WTC11 (cell line): ENCODE data around the gene IL27RA. TPM values are rescaled to one million over a fixed set of nuclear protein-coding genes. Genes with fewer than 3 reads are reported as not detected.

Experiments
- ATAC-seq: fragments of 200-7000 bp; cut with Tn5 transposase; 2 replicates; pipeline ENCODE4 v1.10.0; 2021; ENCODE audit warnings: mild to moderate bottlenecking, moderate library complexity
- CTCF ChIA-PET: fragments of 300-600 bp; sonication (Branson Sonifier 250); formaldehyde crosslinking; loops from one replicate; lab custom pipeline; 2021; ENCODE audit warnings: antibody characterized with exemption; lab: Charles Lee
- POLR2A ChIA-PET: fragments of 350-600 bp; sonication (Branson Sonifier 250); formaldehyde crosslinking; loops from one replicate; lab custom pipeline; 2021; ENCODE audit warnings: antibody characterized with exemption; lab: Charles Lee
- DNase-seq: peaks from one replicate; pipeline ENCODE4 v3.0.0; 2021; ENCODE audit warnings: low spot score
- H3K27ac Mint-ChIP-seq: 2 replicates; pipeline ENCODE4 v1.8.0; 2021; ENCODE audit warnings: mixed read lengths
- H3K27me3 Mint-ChIP-seq: 2 replicates; pipeline ENCODE4 v1.8.0; 2021; ENCODE audit warnings: low read depth, mild to moderate bottlenecking, moderate library complexity, mixed read lengths
- H3K36me3 Mint-ChIP-seq: 2 replicates; pipeline ENCODE4 v1.8.0; 2021; ENCODE audit warnings: mixed read lengths
- H3K4me1 Mint-ChIP-seq: 2 replicates; pipeline ENCODE4 v1.8.0; 2022; ENCODE audit warnings: mixed read lengths
- H3K4me3 Mint-ChIP-seq: 2 replicates; pipeline ENCODE4 v1.8.0; 2021; ENCODE audit warnings: mild to moderate bottlenecking, moderate library complexity, mixed read lengths
- H3K9me3 Mint-ChIP-seq: 2 replicates; pipeline ENCODE4 v1.8.0; 2021; ENCODE audit warnings: mixed read lengths
- ARID4B ChIP-seq: sonication (generic); formaldehyde crosslinking; IDR thresholded peaks from 2 replicates; pipeline ENCODE4 v1.8.0; 2023; ENCODE audit warnings: missing genetic modification reagents, mild to moderate bottlenecking, borderline replicate concordance
- ATF6 ChIP-seq: sonication (generic); formaldehyde crosslinking; IDR thresholded peaks from 2 replicates; pipeline ENCODE4 v1.8.1; 2023; ENCODE audit warnings: mild to moderate bottlenecking, missing genetic modification reagents
- CREM ChIP-seq: sonication (generic); formaldehyde crosslinking; IDR thresholded peaks from 2 replicates; pipeline ENCODE4 v1.8.1; 2022; ENCODE audit warnings: mild to moderate bottlenecking, missing genetic modification reagents, moderate library complexity
- EMX1 ChIP-seq: fragments of 250-450 bp; sonication (Bioruptor Pico); IDR thresholded peaks from 2 replicates; pipeline ENCODE4 v1.8.0; 2021; ENCODE audit warnings: mild to moderate bottlenecking
- ETV6 ChIP-seq: sonication (generic); formaldehyde crosslinking; IDR thresholded peaks from 2 replicates; pipeline ENCODE4 v1.8.1; 2022; ENCODE audit warnings: mild to moderate bottlenecking, missing genetic modification reagents
- FOXP1 ChIP-seq: sonication (generic); formaldehyde crosslinking; IDR thresholded peaks from 2 replicates; pipeline ENCODE4 v1.8.0; 2022; ENCODE audit warnings: missing genetic modification reagents, mild to moderate bottlenecking, moderate library complexity, borderline replicate concordance
- FOXP4 ChIP-seq: sonication (generic); formaldehyde crosslinking; IDR thresholded peaks from 2 replicates; pipeline ENCODE4 v1.8.0; 2022; ENCODE audit warnings: mild to moderate bottlenecking, missing genetic modification reagents
- GTF2I ChIP-seq: fragments of 250-450 bp; sonication (Bioruptor Pico); conservative IDR thresholded peaks from 2 replicates; pipeline ENCODE4 v1.4.0; 2021; ENCODE audit warnings: mild to moderate bottlenecking
- JAZF1 ChIP-seq: fragments of 250-450 bp; sonication (Bioruptor Pico); IDR thresholded peaks from 2 replicates; pipeline ENCODE4 v1.9.0; 2021; ENCODE audit warnings: moderate library complexity, mild to moderate bottlenecking, inconsistent platforms
- JUN ChIP-seq: sonication (generic); formaldehyde crosslinking; IDR thresholded peaks from 2 replicates; pipeline ENCODE4 v1.8.0; 2023; ENCODE audit warnings: mild to moderate bottlenecking, missing genetic modification reagents
- MLX ChIP-seq: sonication (generic); formaldehyde crosslinking; IDR thresholded peaks from 2 replicates; pipeline ENCODE4 v1.8.1; 2023; ENCODE audit warnings: mild to moderate bottlenecking, missing genetic modification reagents, moderate library complexity
- NFATC4 ChIP-seq: fragments of 250-450 bp; sonication (Bioruptor Pico); IDR thresholded peaks from 2 replicates; pipeline ENCODE4 v1.9.0; 2021; ENCODE audit warnings: mild to moderate bottlenecking
- NR1H2 ChIP-seq: sonication (generic); formaldehyde crosslinking; IDR thresholded peaks from 2 replicates; pipeline ENCODE4 v1.9.0; 2021; ENCODE audit warnings: mild to moderate bottlenecking, moderate library complexity, missing genetic modification reagents
- RORB ChIP-seq: fragments of 250-450 bp; sonication (Bioruptor Pico); IDR thresholded peaks from 2 replicates; pipeline ENCODE4 v1.9.0; 2021; ENCODE audit warnings: mild to moderate bottlenecking
- SMAD3 ChIP-seq: sonication (generic); formaldehyde crosslinking; IDR thresholded peaks from 2 replicates; pipeline ENCODE4 v1.8.0; 2022; ENCODE audit warnings: missing genetic modification reagents, mild to moderate bottlenecking, borderline replicate concordance
- STAT6 ChIP-seq: sonication (generic); formaldehyde crosslinking; conservative IDR thresholded peaks from 2 replicates; pipeline ENCODE4 v1.8.1; 2023; ENCODE audit warnings: mild to moderate bottlenecking, low read depth, missing genetic modification reagents, moderate library complexity
- TEAD1 ChIP-seq: sonication (generic); formaldehyde crosslinking; IDR thresholded peaks from 2 replicates; pipeline ENCODE4 v1.8.0; 2022; ENCODE audit warnings: mild to moderate bottlenecking, missing genetic modification reagents
- TEAD4 ChIP-seq: sonication (generic); formaldehyde crosslinking; IDR thresholded peaks from 2 replicates; pipeline ENCODE4 v1.8.0; 2022; ENCODE audit warnings: mild to moderate bottlenecking, missing genetic modification reagents
- ZBTB21 ChIP-seq: sonication (generic); formaldehyde crosslinking; IDR thresholded peaks from 2 replicates; pipeline ENCODE4 v1.8.1; 2023; ENCODE audit warnings: mild to moderate bottlenecking, missing genetic modification reagents, borderline replicate concordance
- ZNF138 ChIP-seq: sonication (generic); formaldehyde crosslinking; conservative IDR thresholded peaks from 2 replicates; pipeline ENCODE4 v1.8.1; 2022; ENCODE audit warnings: mild to moderate bottlenecking, moderate library complexity, missing genetic modification reagents
- total RNA-seq: library from RNA; stranded (reverse); gene quantifications from 3 replicates; pipeline ENCODE4 v1.2.3, GENCODE V29; 2021

Gene IL27RA
- total RNA-seq, 1 experiment from 2014 or later: 12.2 TPM

- TF ChIP-seq ARID4B (CRISPR knock-in tag) (no peak), ATF6 (no peak), GTF2I (CRISPR knock-in tag) (no peak), TEAD4 (CRISPR knock-in tag) (no peak), ZNF138 (CRISPR knock-in tag) (no peak), MLX (no peak), STAT6 (CRISPR knock-in tag) (no peak), TEAD1 (CRISPR knock-in tag) (no peak), JAZF1 (CRISPR knock-in tag) (no peak), SMAD3 (CRISPR knock-in tag) (no peak), ETV6 (no peak), FOXP4 (CRISPR knock-in tag) (no peak), FOXP1 (CRISPR knock-in tag) (no peak), EMX1 (no peak)
- TF ChIP-seq, all 79 proteins: peak for 0
These were observed 4.1 kb downstream of the IL27RA start (continued) for GRCh38 chr19:14035706-14036105.

GRCh38 chr19:14039181-14039580, 7.6 kb downstream of the IL27RA start:
- Mint-ChIP-seq H3K4me1 (peaks cover 7% of the 10 kb centered on the region), H3K9me3 (no peaks in the 10 kb centered on the region), H3K27ac (no peak overlapping the region), H3K36me3 (no peaks in the 10 kb centered on the region), H3K27me3 (no peaks in the 10 kb centered on the region), H3K4me3 (no peak overlapping the region)
- ATAC-seq (no peak), DNase-seq (no peak)
- CTCF ChIA-PET: interaction anchor here (1.1 to 1.3 kb wide), 4 partner anchors 9 to 86 kb away, joined by 3 to 7 read pairs (median 4); partner anchors contain the start of gene MISP3
- POLR2A ChIA-PET: interaction anchor here (0.5 kb wide), 1 partner anchor 20 kb away, joined by 3 read pairs; no protein-coding TSS in a partner anchor
- TF ChIP-seq JUN (no peak), NR1H2 (CRISPR knock-in tag) (no peak), FOXP4 (CRISPR knock-in tag) (no peak), ZBTB21 (CRISPR knock-in tag) (no peak), NFATC4 (CRISPR knock-in tag) (no peak), RORB (no peak), CREM (CRISPR knock-in tag) (no peak)
